Measurements from ENCODE around the gene ZBTB16. TPM values are rescaled to one million over a fixed set of nuclear protein-coding genes. Genes with fewer than 3 reads are reported as not detected.

ZBTB16 gene
- total and polyA plus RNA-seq, 2 of the 4 experiments (the other 2 are of a cell fraction): not detected

- BruUV-seq (replicated peaks): no TSS peak
- H3K56ac ChIP-seq (ENCODE audit: extremely low read depth, insufficient read depth, low read length): no peak overlapping the region
- dilution Hi-C loops (cut with HindIII; ENCODE audit: low sequenced_read_pairs, unreplicated experiment) (no loop called here), intact Hi-C loops (cut with micrococcal nuclease) (no loop called here), in situ Hi-C loops (cut with MboI; ENCODE audit: low sequenced_read_pairs) (no loop called here)
- no peaks in the 10 kb centered on the region for H4K20me1 ChIP-seq (ENCODE audit: insufficient read depth, low read length)
- no peak overlapping the region for H2AK5ac ChIP-seq (ENCODE audit: low read depth, low read length)
- DNase-seq (no peak), ATAC-seq (ENCODE audit: low read depth) (no peak)
- no peaks in the 10 kb centered on the region for H3K36me3 ChIP-seq (ENCODE audit: control insufficient read depth, insufficient read depth, low read length)
- no peak overlapping the region for H4K8ac ChIP-seq (ENCODE audit: low read depth in 2 of 2, low read length in 2 of 2)
- H3K18ac ChIP-seq (ENCODE audit: low read depth, low read length): no peak overlapping the region
- H2BK120ac ChIP-seq (ENCODE audit: low read depth, low read length): no peak overlapping the region
- H4K5ac ChIP-seq (ENCODE audit: low read depth, low read length): no peak overlapping the region
- H4K91ac ChIP-seq (ENCODE audit: insufficient read depth, low read depth, low read length): no peak overlapping the region
- no peak overlapping the region for H3K4me3 ChIP-seq (ENCODE audit: insufficient read depth, low read depth, low read length)
- peaks cover 22% of the 10 kb centered on the region for H3K27me3 ChIP-seq (ENCODE audit: control insufficient read depth, insufficient read depth, low read length)
- H3K9ac ChIP-seq (ENCODE audit: low read depth, low read length): no peak overlapping the region
- CTCF ChIA-PET: no interaction called here
- TF ChIP-seq RFX5 (IDR thresholded peaks at IDR 0.05; ENCODE audit: low read depth, low read length) (no peak), RAD21 (IDR thresholded peaks at IDR 0.05; ENCODE audit: low read length) (no peak), CTCF (conservative IDR thresholded peaks at IDR 0.05; ENCODE audit: low read depth, low read length) (no peak), ELK1 (IDR thresholded peaks at IDR 0.05; ENCODE audit: borderline replicate concordance, low read depth, low read length) (no peak), FOS (IDR thresholded peaks at IDR 0.05; ENCODE audit: low read depth, low read length) (no peak), BHLHE40 (IDR thresholded peaks at IDR 0.05; ENCODE audit: low read depth, low read length) (no peak), NFE2L2 (IDR thresholded peaks at IDR 0.05; ENCODE audit: low read depth, low read length) (no peak), MAZ (IDR thresholded peaks at IDR 0.05; ENCODE audit: borderline replicate concordance, low read depth, low read length) (no peak), SMC3 (IDR thresholded peaks at IDR 0.05; ENCODE audit: low read depth, low read length) (no peak), CHD1 (IDR thresholded peaks at IDR 0.05; ENCODE audit: low read depth, low read length) (no peak), RCOR1 (IDR thresholded peaks at IDR 0.05; ENCODE audit: insufficient replicate concordance, low read length) (no peak), MXI1 (IDR thresholded peaks at IDR 0.05; ENCODE audit: borderline replicate concordance, low read depth, low read length) (no peak), CEBPB (IDR thresholded peaks at IDR 0.05; ENCODE audit: low read depth, low read length) (no peak)
- H3K23ac ChIP-seq (ENCODE audit: low read depth, low read length): no peak overlapping the region
- POLR2A ChIA-PET (ENCODE audit: unreplicated experiment): no interaction called here
- no peaks in the 10 kb centered on the region for H3K4me1 ChIP-seq (ENCODE audit: control insufficient read depth, insufficient read depth, low read length)
- WGBS, 2 experiments (ENCODE audit: extremely low coverage in 2 of 2, insufficient read length in 1 of 2): no CpG with 5 or more reads among the region's 6 CpGs
- H2AK9ac ChIP-seq (replicated peaks; ENCODE audit: low read depth, low read length, poor library complexity): no peak overlapping the region
- no peaks in the 10 kb centered on the region for H3K9me1 ChIP-seq (ENCODE audit: insufficient read depth, low read length)
- H3K4ac ChIP-seq (ENCODE audit: low read depth, low read length): no peak overlapping the region
- no peak overlapping the region for H2BK20ac ChIP-seq (ENCODE audit: low read depth, low read length)
- H3K4me2 ChIP-seq (ENCODE audit: low read depth, low read length): no peak overlapping the region
- no peaks in the 10 kb centered on the region for H3K79me1 ChIP-seq (ENCODE audit: low read depth in 1 of 2, low read length in 2 of 2)
- no peak overlapping the region for H2AFZ ChIP-seq (replicated peaks; ENCODE audit: low read length, poor library complexity)
- H3K9me3 ChIP-seq (ENCODE audit: control insufficient read depth, insufficient read depth, low read length): no peaks in the 10 kb centered on the region
- no peak overlapping the region for H2BK5ac ChIP-seq (ENCODE audit: low read depth, low read length, poor library complexity, severe bottlenecking)
- no peak overlapping the region for H3K14ac ChIP-seq (replicated peaks; ENCODE audit: low read depth, low read length)
- H3K27ac ChIP-seq (ENCODE audit: insufficient read depth, low read length): no peak overlapping the region
- H2BK15ac ChIP-seq (ENCODE audit: low read depth, low read length): no peak overlapping the region
Measured at GRCh38 chr11:114075344-114075610, 15.8 kb downstream of the ZBTB16 start.

All from IMR-90 (cell line).